ENCODE measurements around the gene ITSN1.

DNA sequence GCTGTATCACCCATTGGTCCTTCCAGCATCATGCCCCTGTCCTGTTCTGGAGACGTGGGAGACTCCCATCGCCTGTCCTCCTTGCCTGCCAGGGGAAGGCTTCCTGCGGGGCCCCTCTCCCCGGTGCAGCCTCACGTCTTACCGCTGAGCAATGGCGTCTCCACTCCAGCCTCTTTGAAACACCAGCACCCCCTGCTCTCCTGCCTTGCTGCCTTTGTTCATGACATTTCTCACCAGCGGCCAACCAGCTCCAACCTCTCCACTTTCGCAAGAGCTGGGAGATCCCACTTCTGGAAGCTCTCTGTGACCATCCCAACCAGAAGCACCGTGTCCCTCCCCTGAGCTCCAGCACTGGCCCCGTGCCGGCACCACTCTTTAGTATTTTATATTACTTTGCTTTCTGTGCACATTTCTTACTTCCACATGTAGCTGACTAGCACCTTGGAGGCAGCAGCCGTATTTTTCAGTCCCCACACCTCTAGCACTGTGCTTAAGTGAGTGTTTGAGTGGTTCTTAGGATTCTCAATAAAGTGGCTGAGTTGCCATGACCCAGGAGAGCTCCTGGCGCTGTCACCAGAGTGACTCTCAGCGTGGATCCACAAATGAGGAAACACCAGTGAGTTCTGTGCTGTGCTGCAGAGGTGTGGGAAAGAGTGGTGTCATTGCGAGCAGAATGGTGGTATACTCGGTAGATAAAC, 189.8 kb downstream of the ITSN1 start:
- TF ChIP-seq, protein P1, sequence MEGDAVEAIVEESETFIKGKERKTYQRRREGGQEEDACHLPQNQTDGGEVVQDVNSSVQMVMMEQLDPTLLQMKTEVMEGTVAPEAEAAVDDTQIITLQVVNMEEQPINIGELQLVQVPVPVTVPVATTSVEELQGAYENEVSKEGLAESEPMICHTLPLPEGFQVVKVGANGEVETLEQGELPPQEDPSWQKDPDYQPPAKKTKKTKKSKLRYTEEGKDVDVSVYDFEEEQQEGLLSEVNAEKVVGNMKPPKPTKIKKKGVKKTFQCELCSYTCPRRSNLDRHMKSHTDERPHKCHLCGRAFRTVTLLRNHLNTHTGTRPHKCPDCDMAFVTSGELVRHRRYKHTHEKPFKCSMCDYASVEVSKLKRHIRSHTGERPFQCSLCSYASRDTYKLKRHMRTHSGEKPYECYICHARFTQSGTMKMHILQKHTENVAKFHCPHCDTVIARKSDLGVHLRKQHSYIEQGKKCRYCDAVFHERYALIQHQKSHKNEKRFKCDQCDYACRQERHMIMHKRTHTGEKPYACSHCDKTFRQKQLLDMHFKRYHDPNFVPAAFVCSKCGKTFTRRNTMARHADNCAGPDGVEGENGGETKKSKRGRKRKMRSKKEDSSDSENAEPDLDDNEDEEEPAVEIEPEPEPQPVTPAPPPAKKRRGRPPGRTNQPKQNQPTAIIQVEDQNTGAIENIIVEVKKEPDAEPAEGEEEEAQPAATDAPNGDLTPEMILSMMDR (IDR thresholded peaks at IDR 0.05): no peak
- TF ChIP-seq POLR2AphosphoS5 (IDR thresholded peaks at IDR 0.05) (no peak), POLR2A (IDR thresholded peaks at IDR 0.05; ENCODE audit: low read depth) (no peak)

Measured in esophagus muscularis mucosa (tissue), 3 donors.